SKM-1 treated with dmso at 0.1 percent for 144 hours (cell line): ENCODE measurements around the gene ZNF516.

Source experiments
- DNase-seq: peaks from one replicate; lab custom pipeline; 2025; ENCODE audit not compliant: unreplicated experiment; lab: John Stamatoyannopoulos, UW

ZNF516 gene

GRCh38 chr18:76471593-76471992 lies 23.4 kb downstream of the ZNF516 start:
- no peak for DNase-seq

- DNase-seq: no peak
These were observed 26.4 kb downstream of the ZNF516 start for GRCh38 chr18:76468345-76469304.

DNA sequence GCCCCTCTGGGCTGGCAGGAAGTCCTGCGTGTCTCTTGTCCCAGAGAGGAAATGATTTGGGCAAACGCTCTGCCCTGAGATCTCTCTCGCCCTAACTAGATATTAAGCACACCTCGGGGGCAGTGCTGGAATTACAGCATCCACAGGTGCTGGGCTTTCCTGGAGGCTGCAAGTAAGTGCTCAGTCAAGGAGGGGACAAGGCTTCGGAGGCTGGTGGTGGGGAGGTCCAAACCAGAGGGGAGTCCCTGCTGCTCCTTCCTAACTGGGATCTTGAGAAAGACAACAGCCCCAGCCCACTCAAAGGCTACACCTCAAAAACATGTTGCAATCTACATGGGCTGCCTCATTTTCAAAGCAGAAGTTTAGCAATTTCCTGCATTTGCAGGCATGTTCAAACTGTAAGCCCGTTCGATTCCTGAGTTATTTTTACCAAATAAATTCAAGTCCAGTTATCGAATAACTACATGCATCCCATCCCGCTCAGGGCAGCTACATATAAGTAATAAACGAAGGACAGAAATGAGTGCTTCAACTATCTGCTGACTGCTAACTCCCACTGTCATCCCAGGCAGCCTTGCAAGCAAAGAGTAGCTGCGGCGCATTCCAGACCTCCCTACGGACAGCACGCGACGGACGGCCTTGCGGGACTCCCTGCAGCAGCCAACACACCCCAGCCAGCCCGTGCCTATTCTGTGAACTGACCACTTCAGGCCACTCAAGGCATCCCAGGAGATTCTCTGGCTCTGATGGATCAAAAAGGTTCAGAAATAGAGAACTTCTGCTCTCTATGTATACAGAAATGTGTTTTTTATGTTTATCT lies 27.5 kb downstream of the ZNF516 start:
- peak; percentile 86 for DNase-seq

DNA sequence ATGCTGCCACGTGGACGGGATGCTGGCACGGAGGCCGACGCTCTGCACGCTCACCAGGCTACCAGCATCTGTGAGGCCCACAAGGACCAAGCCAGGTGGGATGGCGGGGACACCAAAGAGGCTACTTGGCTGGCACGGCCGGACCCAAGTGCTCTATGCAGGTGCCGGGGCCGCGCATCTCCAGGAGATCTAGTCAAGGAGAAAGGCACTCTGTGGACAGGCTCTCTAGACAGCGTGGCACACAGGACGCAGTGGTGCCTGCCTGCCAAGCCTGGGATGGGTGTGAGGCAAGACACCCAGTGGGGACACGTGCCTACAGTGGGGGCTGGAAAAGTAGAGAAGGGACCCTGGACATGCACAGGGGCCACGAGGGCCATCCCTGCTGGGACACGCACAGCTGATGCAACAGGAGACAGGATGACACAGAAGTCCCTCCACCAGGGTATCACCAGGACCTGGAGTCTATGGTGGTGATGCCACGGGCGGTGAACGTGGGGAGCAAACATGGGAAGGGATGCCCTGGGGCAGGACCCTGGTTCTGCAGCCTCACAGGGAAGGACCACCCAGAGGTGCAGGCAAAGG lies 28.5 kb downstream of the ZNF516 start:
- DNase-seq: no peak

GRCh38 chr18:76465630-76466409 lies 29.2 kb downstream of the ZNF516 start:
- no peak for DNase-seq

- no peak for DNase-seq
These were observed 30.5 kb downstream of the ZNF516 start for GRCh38 chr18:76464281-76465259.

GRCh38 chr18:76463872-76464271 lies 31.2 kb downstream of the ZNF516 start:
- DNase-seq: no peak

DNA sequence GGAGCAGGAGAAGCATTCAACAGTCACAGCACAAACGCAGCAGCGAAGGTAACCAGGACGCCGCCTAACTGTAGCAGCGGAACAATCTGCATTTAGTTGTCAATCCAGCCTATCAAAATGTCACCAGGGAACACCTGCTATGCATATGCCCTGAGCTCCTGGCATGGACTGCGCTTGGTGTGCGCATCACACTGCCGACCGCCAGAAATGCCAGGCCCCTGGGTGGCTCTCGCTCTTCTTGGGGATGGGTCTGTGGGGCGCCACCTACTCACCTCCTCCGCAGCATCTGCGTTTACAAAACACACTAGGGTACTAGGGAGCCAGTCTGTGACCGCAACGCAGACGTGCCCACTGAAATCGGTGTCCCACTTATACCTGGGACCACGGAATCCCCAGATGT lies 31.7 kb downstream of the ZNF516 start:
- no peak for DNase-seq

DNA sequence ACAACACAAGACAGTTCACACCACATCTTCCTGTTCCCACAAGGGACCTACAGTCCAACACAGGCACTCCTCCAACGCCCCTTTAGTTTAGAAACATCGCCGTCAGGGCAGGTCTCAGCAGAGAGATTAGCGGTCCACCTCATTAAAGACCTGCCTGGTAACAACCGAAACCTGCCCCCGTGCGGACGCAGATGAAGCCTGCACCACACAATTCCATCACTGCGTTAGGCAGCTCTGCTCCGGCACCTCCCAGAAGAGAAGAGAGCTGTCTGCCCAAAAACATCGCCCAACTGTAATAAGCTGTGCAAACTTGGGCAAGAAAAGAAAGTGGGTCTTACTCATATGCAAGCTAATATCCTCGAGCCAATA lies 32.7 kb downstream of the ZNF516 start:
- DNase-seq: no peak

- DNase-seq: no peak
These were observed 33.2 kb downstream of the ZNF516 start for GRCh38 chr18:76461692-76462325.

GRCh38 chr18:76461148-76461547 lies 33.9 kb downstream of the ZNF516 start:
- no peak for DNase-seq

GRCh38 chr18:76460482-76460881 lies 34.6 kb downstream of the ZNF516 start:
- DNase-seq: no peak

- DNase-seq: no peak
These were observed 35.2 kb downstream of the ZNF516 start for GRCh38 chr18:76459687-76460350.

- no peak for DNase-seq
These were observed 35.7 kb downstream of the ZNF516 start for GRCh38 chr18:76459312-76459686.

GRCh38 chr18:76458522-76459311 lies 36.3 kb downstream of the ZNF516 start:
- no peak for DNase-seq

GRCh38 chr18:76457957-76458356 lies 37.1 kb downstream of the ZNF516 start:
- no peak for DNase-seq

GRCh38 chr18:76457475-76457874 lies 37.6 kb downstream of the ZNF516 start:
- no peak for DNase-seq

DNA sequence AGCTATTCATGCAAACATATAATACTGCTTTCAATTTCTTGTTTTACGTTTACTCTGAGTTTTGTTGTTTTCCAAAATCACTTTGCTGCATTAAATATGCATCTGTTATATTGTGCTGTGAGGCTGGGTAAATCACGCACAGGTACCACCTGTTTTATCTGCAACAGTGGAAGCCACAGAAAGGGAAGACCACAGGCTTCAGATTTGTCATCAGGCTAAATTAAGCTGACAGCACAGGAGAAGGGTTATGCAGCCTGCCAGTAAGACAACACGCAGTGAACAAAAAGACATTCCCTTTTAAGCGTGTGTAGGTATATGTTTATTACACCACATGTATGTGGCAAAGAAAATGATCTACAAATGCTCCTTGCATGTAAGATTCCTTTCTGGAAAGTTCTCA lies 38.2 kb downstream of the ZNF516 start:
- DNase-seq: no peak
